Measurements from ENCODE around the gene STON2.

- TF ChIP-seq CTCF (IDR thresholded peaks at IDR 0.05) (no peak), POLR2A (IDR thresholded peaks at IDR 0.05) (no peak)
Measured at GRCh38 chr14:81303258-81303935, 96.7 kb downstream of the STON2 start.

All from uterus (tissue), 2 donors.